KMS-11 (cell line): ENCODE measurements around the gene OSBPL3.

Source experiments
- H2AFZ ChIP-seq: fragments of 200-600 bp; sonication (generic); 2 replicates; pipeline ENCODE4 v1.6.1; 2016; ENCODE audit warnings: antibody characterized with exemption, mixed run types, low read depth
- H3K27ac ChIP-seq: fragments of 200-600 bp; sonication (generic); 2 replicates; pipeline ENCODE4 v1.6.1; 2016; ENCODE audit warnings: mild to moderate bottlenecking, mixed run types
- H3K27me3 ChIP-seq: fragments of 200-600 bp; sonication (generic); 2 replicates; pipeline ENCODE4 v1.6.1; 2017; ENCODE audit warnings: mild to moderate bottlenecking, low read depth, mixed run types, moderate library complexity; ENCODE audit not compliant: insufficient read depth
- H3K36me3 ChIP-seq: fragments of 200-600 bp; sonication (generic); 2 replicates; pipeline ENCODE4 v1.6.1; 2017; ENCODE audit warnings: mild to moderate bottlenecking, mixed run types; ENCODE audit not compliant: insufficient read depth
- H3K4me1 ChIP-seq: fragments of 200-600 bp; sonication (generic); 2 replicates; pipeline ENCODE4 v1.6.1; 2016; ENCODE audit warnings: mild to moderate bottlenecking, low read depth, mixed run types; ENCODE audit not compliant: poor library complexity, severe bottlenecking
- H3K4me2 ChIP-seq: fragments of 200-600 bp; sonication (generic); 2 replicates; pipeline ENCODE4 v1.7.0; 2016; ENCODE audit warnings: mild to moderate bottlenecking, mixed run types
- H3K4me3 ChIP-seq: fragments of 200-600 bp; sonication (generic); IDR thresholded peaks from 2 replicates; pipeline ENCODE4 v1.6.1; 2017; ENCODE audit warnings: low read depth, low read length, mixed read lengths; ENCODE audit not compliant: insufficient read depth
- H3K79me2 ChIP-seq: fragments of 200-600 bp; sonication (generic); 2 replicates; pipeline ENCODE4 v1.6.1; 2016; ENCODE audit warnings: low read depth, mixed run types; ENCODE audit not compliant: insufficient read depth
- H3K9ac ChIP-seq: fragments of 200-600 bp; sonication (generic); 2 replicates; pipeline ENCODE4 v1.6.1; 2016; ENCODE audit warnings: mild to moderate bottlenecking, mixed run types
- H4K20me1 ChIP-seq: fragments of 200-600 bp; sonication (generic); 2 replicates; pipeline ENCODE4 v1.6.1; 2016; ENCODE audit warnings: mild to moderate bottlenecking, mixed run types; ENCODE audit not compliant: insufficient read depth
- CTCF ChIP-seq: fragments of 200-600 bp; sonication (generic); conservative IDR thresholded peaks from 2 replicates; pipeline ENCODE4 v1.6.1; 2017; ENCODE audit warnings: low read depth, mild to moderate bottlenecking, antibody characterized with exemption, low read length, moderate library complexity, mixed read lengths

The OSBPL3 gene

DNA sequence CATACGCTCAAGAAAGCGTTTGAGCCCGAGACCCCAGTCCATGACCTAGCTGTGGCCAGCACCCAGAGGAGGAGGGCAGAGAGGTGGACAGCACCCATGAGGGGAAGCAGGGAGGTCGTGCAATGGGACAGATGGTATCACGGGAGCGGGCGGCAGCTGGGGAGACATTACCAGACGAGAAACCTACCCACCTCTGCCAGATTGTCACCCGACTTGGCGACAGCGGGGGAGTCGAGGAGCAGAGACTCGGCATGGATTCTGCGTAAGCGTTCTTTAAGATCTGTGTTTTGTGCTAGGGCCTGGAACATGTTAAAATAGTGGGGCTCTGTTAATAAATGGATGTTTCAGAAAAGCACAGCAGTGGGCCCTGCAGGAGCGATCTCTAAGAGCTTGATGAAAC, 131.1 kb downstream of the OSBPL3 start:
- Histone ChIP-seq H4K20me1 (no peaks in the 10 kb centered on the region), H3K4me2 (no peak overlapping the region), H3K4me3 (no peak overlapping the region), H3K79me2 (no peaks in the 10 kb centered on the region), H3K36me3 (no peaks in the 10 kb centered on the region), H3K9ac (no peak overlapping the region), H3K27ac (no peak overlapping the region), H2AFZ (no peak overlapping the region), H3K4me1 (peaks cover 21% of the 10 kb centered on the region), H3K27me3 (no peaks in the 10 kb centered on the region)
- no peak for TF ChIP-seq CTCF

GRCh38 chr7:24847754-24848153, 132.2 kb downstream of the OSBPL3 start:
- H3K9ac ChIP-seq = no peak overlapping the region
- no peak for TF ChIP-seq CTCF
- H3K4me3 ChIP-seq = no peak overlapping the region

GRCh38 chr7:24843821-24844434, 136.1 kb downstream of the OSBPL3 start:
- Histone ChIP-seq H3K27me3 (no peaks in the 10 kb centered on the region), H3K4me2 (no peak overlapping the region), H2AFZ (no peak overlapping the region), H3K9ac (no peak overlapping the region), H3K36me3 (no peaks in the 10 kb centered on the region), H3K27ac (no peak overlapping the region), H3K4me3 (no peak overlapping the region), H3K79me2 (no peaks in the 10 kb centered on the region), H4K20me1 (no peaks in the 10 kb centered on the region), H3K4me1 (peaks cover 12% of the 10 kb centered on the region)
- no peak for TF ChIP-seq CTCF

More at GRCh38 chr7:24847754-24848153, 132.2 kb downstream of the OSBPL3 start:
- Histone ChIP-seq H4K20me1 (no peaks in the 10 kb centered on the region), H3K27me3 (no peaks in the 10 kb centered on the region), H2AFZ (no peak overlapping the region), H3K4me2 (no peak overlapping the region), H3K79me2 (no peaks in the 10 kb centered on the region), H3K36me3 (no peaks in the 10 kb centered on the region), H3K4me1 (peaks cover 21% of the 10 kb centered on the region), H3K27ac (no peak overlapping the region)

GRCh38 chr7:24842449-24843241, 137.3 kb downstream of the OSBPL3 start:
- no peak overlapping the region for H2AFZ ChIP-seq
- peaks cover 4% of the 10 kb centered on the region for H3K4me1 ChIP-seq
- H3K27ac ChIP-seq = no peak overlapping the region
- H3K4me3 ChIP-seq = no peak overlapping the region
- no peaks in the 10 kb centered on the region for H3K36me3 ChIP-seq
- no peaks in the 10 kb centered on the region for H4K20me1 ChIP-seq
- no peak overlapping the region for H3K4me2 ChIP-seq
- H3K79me2 ChIP-seq = no peaks in the 10 kb centered on the region
- no peak overlapping the region for H3K9ac ChIP-seq
- H3K27me3 ChIP-seq = no peaks in the 10 kb centered on the region
- no peak for TF ChIP-seq CTCF
